Loucy (cell line): ENCODE measurements around the gene ABHD14A.

Experiments
- H2AFZ ChIP-seq: fragments of 200-600 bp; sonication (generic); 2 replicates; pipeline ENCODE4 v1.6.0; 2016; ENCODE audit warnings: antibody characterized with exemption, mild to moderate bottlenecking, low read length, moderate library complexity
- H3F3A ChIP-seq: fragments of 200-600 bp; 2 replicates; pipeline ENCODE4 v1.6.0; 2016; ENCODE audit warnings: antibody characterized with exemption, low read depth, mild to moderate bottlenecking
- H3K27me3 ChIP-seq: fragments of 200-600 bp; sonication (generic); 2 replicates; pipeline ENCODE4 v1.6.1; 2014; ENCODE audit warnings: low read length, mild to moderate bottlenecking; ENCODE audit not compliant: insufficient read depth, poor library complexity, severe bottlenecking
- H3K36me3 ChIP-seq: fragments of 200-600 bp; sonication (generic); 2 replicates; pipeline ENCODE4 v1.6.1; 2016; ENCODE audit warnings: low read length; ENCODE audit not compliant: insufficient read depth
- H3K4me1 ChIP-seq: fragments of 200-600 bp; sonication (generic); 2 replicates; pipeline ENCODE4 v1.5.1; 2014; ENCODE audit warnings: low read length, mild to moderate bottlenecking; ENCODE audit not compliant: insufficient read depth, poor library complexity, severe bottlenecking
- H3K4me2 ChIP-seq: fragments of 200-600 bp; sonication (generic); 2 replicates; pipeline ENCODE4 v1.6.0; 2014; ENCODE audit warnings: antibody characterized with exemption, low read length, low read depth, mild to moderate bottlenecking; ENCODE audit not compliant: poor library complexity, severe bottlenecking
- H3K4me3 ChIP-seq: fragments of 200-600 bp; sonication (generic); 2 replicates; pipeline ENCODE4 v1.5.1; 2014; ENCODE audit warnings: low read length, mild to moderate bottlenecking, mixed read lengths; ENCODE audit not compliant: poor library complexity, severe bottlenecking
- H3K79me2 ChIP-seq: fragments of 200-600 bp; sonication (generic); 2 replicates; pipeline ENCODE4 v1.6.1; 2014; ENCODE audit warnings: low read length; ENCODE audit not compliant: insufficient read depth
- H3K9ac ChIP-seq: fragments of 200-600 bp; sonication (generic); 2 replicates; pipeline ENCODE4 v1.6.0; 2014; ENCODE audit warnings: mild to moderate bottlenecking, low read depth, low read length, moderate library complexity; ENCODE audit not compliant: poor library complexity, severe bottlenecking
- H3K9me2 ChIP-seq: fragments of 200-600 bp; sonication (generic); replicated peaks from 2 replicates; pipeline ENCODE4 v1.6.1; 2016; ENCODE audit warnings: low read depth, low read length, mixed read lengths
- H3K9me3 ChIP-seq: fragments of 200-600 bp; sonication (generic); 2 replicates; pipeline ENCODE4 v1.6.1; 2014; ENCODE audit warnings: mild to moderate bottlenecking, antibody characterized with exemption, low read length, low read depth; ENCODE audit not compliant: insufficient read depth
- H4K20me1 ChIP-seq: fragments of 200-600 bp; sonication (generic); 2 replicates; pipeline ENCODE4 v1.6.0; 2014; ENCODE audit warnings: antibody characterized with exemption, low read length, mild to moderate bottlenecking; ENCODE audit not compliant: insufficient read depth, poor library complexity, severe bottlenecking
- CTCF ChIP-seq: fragments of 200-600 bp; sonication (generic); conservative IDR thresholded peaks from 2 replicates; pipeline ENCODE4 v1.5.1; 2014; ENCODE audit warnings: mild to moderate bottlenecking, antibody characterized with exemption, low read length
- EZH2phosphoT487 ChIP-seq: fragments of 200-600 bp; IDR thresholded peaks from 2 replicates; pipeline ENCODE4 v1.6.1; 2018; ENCODE audit warnings: antibody characterized with exemption, mild to moderate bottlenecking, moderate library complexity, borderline replicate concordance

The ABHD14A gene

DNA sequence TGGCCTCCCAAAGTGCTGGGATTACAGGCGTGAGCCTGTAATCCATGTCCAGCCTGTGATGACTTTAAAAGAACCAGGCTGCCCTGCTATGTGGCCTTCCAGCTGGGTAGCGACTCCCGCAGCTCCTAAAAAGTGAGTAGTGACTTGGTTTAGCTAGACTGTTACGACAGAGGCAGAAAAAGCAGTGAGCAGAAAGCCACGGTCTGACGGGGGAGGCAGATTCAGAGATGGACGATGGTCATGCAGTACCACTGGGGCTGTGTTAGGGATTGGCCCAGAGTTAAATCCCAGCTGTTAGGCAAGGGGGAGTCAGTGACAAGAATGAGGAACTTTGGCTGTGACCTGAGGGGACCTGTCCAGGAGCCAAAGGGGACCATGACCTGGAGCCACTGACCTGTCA, 23.9 kb downstream of the ABHD14A start:
- Histone ChIP-seq H3F3A (no peaks in the 10 kb centered on the region), H3K9me3 (no peaks in the 10 kb centered on the region), H3K4me3 (no peak overlapping the region), H3K4me1 (peaks cover 15% of the 10 kb centered on the region), H3K9ac (no peak overlapping the region), H3K4me2 (no peak overlapping the region), H3K79me2 (peaks cover 20% of the 10 kb centered on the region), H3K9me2 (no peaks in the 10 kb centered on the region), H3K27me3 (peaks cover 10% of the 10 kb centered on the region), H2AFZ (no peak overlapping the region), H4K20me1 (peaks cover 19% of the 10 kb centered on the region), H3K36me3 (peaks cover 15% of the 10 kb centered on the region; the same call in 1 of the 2 replicates)
- no peak for TF ChIP-seq EZH2phosphoT487

- no peaks in the 10 kb centered on the region for H3F3A ChIP-seq
- H3K4me1 ChIP-seq = peaks cover 11% of the 10 kb centered on the region
- peaks cover 9% of the 10 kb centered on the region for H3K27me3 ChIP-seq
- no peaks in the 10 kb centered on the region for H3K9me2 ChIP-seq
- TF ChIP-seq EZH2phosphoT487 (no peak), CTCF (no peak)
- no peak overlapping the region for H3K9ac ChIP-seq
- no peak overlapping the region for H3K4me3 ChIP-seq
- peaks cover 8% of the 10 kb centered on the region for H4K20me1 ChIP-seq
- H3K79me2 ChIP-seq = peaks cover 9% of the 10 kb centered on the region
- H2AFZ ChIP-seq = no peak overlapping the region
- no peak overlapping the region for H3K4me2 ChIP-seq
- H3K36me3 ChIP-seq = peaks cover 6% of the 10 kb centered on the region; the same call in 1 of the 2 replicates
- H3K9me3 ChIP-seq = no peaks in the 10 kb centered on the region
These were observed 25.0 kb downstream of the ABHD14A start for GRCh38 chr3:51999846-52000245.

GRCh38 chr3:52001443-52001974, 26.6 kb downstream of the ABHD14A start:
- Histone ChIP-seq H3K79me2 (no peaks in the 10 kb centered on the region), H4K20me1 (no peaks in the 10 kb centered on the region), H3K36me3 (no peaks in the 10 kb centered on the region), H3K4me2 (peak overlapping the region; percentile 36), H3K9me3 (no peaks in the 10 kb centered on the region), H3K9ac (no peak overlapping the region), H3K4me1 (peaks cover 12% of the 10 kb centered on the region), H3K27me3 (no peaks in the 10 kb centered on the region), H3K9me2 (no peaks in the 10 kb centered on the region), H2AFZ (peak overlapping the region; percentile 93), H3F3A (no peaks in the 10 kb centered on the region), H3K4me3 (peak overlapping the region; percentile 22)
- TF ChIP-seq CTCF (peak; percentile 99), EZH2phosphoT487 (no peak)

DNA sequence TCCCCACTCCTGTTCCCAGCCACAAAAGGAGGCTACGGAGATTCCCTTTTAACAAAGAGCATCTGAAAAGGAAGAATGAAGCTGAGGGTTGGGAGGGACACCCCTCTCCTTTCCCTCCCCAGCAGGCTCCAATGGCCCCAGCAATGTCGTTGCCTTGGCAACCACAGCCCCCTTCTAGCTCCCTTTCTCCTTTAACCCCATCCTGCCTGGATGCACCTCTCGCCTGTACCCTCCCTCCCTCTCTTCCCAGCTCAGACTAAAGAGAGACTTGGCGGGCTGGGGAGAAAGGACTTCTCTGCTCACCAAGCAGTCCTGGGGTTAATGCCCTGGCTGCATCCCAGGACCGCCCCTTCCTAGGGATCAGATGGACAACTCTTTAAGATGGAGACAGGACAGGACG, 27.9 kb downstream of the ABHD14A start:
- H3K27me3 ChIP-seq = no peaks in the 10 kb centered on the region
- H3K4me3 ChIP-seq = no peak overlapping the region
- H3K9ac ChIP-seq = no peak overlapping the region
- no peak overlapping the region for H2AFZ ChIP-seq
- no peaks in the 10 kb centered on the region for H3F3A ChIP-seq
- H3K36me3 ChIP-seq = no peaks in the 10 kb centered on the region
- TF ChIP-seq CTCF = no peak
- TF ChIP-seq EZH2phosphoT487 = no peak
- H3K9me3 ChIP-seq = no peaks in the 10 kb centered on the region
- H3K4me2 ChIP-seq = no peak overlapping the region
- no peaks in the 10 kb centered on the region for H4K20me1 ChIP-seq
- no peaks in the 10 kb centered on the region for H3K9me2 ChIP-seq
- peaks cover 15% of the 10 kb centered on the region for H3K4me1 ChIP-seq
- H3K79me2 ChIP-seq = no peaks in the 10 kb centered on the region
